Measurements from ENCODE around the gene LCK. TPM values are rescaled to one million over a fixed set of nuclear protein-coding genes. Genes with fewer than 3 reads are reported as not detected.

LCK gene
- polyA plus RNA-seq, 1 of the 3 experiments (the other 2 are of a cell fraction), result not detected

DNA sequence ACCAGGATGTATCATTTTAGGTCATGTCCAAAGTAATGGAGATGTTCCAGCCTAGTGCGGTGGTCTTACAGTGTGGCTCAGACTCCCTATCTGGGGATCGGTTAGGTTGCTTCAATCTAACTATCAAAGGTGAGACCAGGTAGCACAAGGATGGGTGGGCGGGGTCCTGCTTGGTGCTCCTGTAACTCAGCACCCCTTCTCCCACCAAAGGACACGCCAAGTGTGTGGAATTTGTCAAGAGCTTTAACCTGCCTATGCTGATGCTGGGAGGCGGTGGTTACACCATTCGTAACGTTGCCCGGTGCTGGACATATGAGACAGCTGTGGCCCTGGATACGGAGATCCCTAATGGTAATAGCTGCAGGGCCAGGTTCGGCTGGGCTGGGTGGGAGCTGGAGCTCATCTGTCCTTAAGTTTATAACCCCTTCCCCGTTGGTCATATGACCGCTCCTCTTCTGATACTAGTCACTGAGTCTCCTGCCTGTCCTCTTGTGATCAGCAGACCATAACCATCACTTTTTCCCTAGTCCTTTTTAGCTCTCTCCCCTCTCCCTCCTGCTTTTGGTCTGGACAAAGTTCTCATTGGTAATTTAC lies 79.6 kb downstream of the LCK start:
- Histone ChIP-seq H3K9me2 (no peaks in the 10 kb centered on the region), H3K27ac (ENCODE audit: low read depth in 2 of 2, low read length in 1 of 2) (no peak overlapping the region), H3K4me2 (no peak overlapping the region), H3K9me3 (no peaks in the 10 kb centered on the region), H3K36me3 (replicated peaks in 1 of 2; ENCODE audit: control insufficient read depth in 1 of 2, insufficient read depth in 2 of 2, low read length in 1 of 2) (peaks cover 34 to 70% of the 10 kb centered on the region in 2 experiments), H3K79me2 (ENCODE audit: insufficient read depth) (peaks cover 42% of the 10 kb centered on the region), H3K27me3 (ENCODE audit: insufficient read depth) (no peaks in the 10 kb centered on the region), H3F3A (replicated peaks; ENCODE audit: insufficient read depth) (peaks cover 30% of the 10 kb centered on the region), H3K4me3 (ENCODE audit: low read depth in 2 of 2, low read length in 1 of 2) (no peak overlapping the region), H4K20me1 (ENCODE audit: insufficient read depth) (peaks cover 39% of the 10 kb centered on the region), H3K9ac (no peak overlapping the region), H3K4me1 (ENCODE audit: control insufficient read depth in 1 of 2, insufficient read depth in 2 of 2, low read depth in 1 of 2, low read length in 1 of 2) (peaks cover 8 to 26% of the 10 kb centered on the region in 2 experiments; a peak in 3 of 4 replicates), H2AFZ (ENCODE audit: low read depth) (no peak overlapping the region)
- ChIA-PET CTCF (interaction anchor here (1.3 kb wide), 1 partner anchor 83 kb away, joined by 3 read pairs; no protein-coding TSS in a partner anchor), POLR2A (interaction anchor here (0.9 to 1.8 kb wide), 2 partner anchors 9 to 90 kb away, joined by 3 to 7 read pairs; no protein-coding TSS in a partner anchor)
- TF ChIP-seq RAD21 (IDR thresholded peaks at IDR 0.05; ENCODE audit: low read length) (no peak), POLR2AphosphoS5 (IDR thresholded peaks at IDR 0.05; ENCODE audit: low read depth, low read length) (no peak), GABPA (IDR thresholded peaks at IDR 0.05; ENCODE audit: low read depth) (no peak), EP300 (IDR thresholded peaks at IDR 0.05; ENCODE audit: borderline replicate concordance in 1 of 2, low read depth in 1 of 2, low read length in 1 of 2) (no peak), MEF2A (IDR thresholded peaks at IDR 0.05; ENCODE audit: borderline replicate concordance, low read depth) (no peak), SIN3A (IDR thresholded peaks at IDR 0.05; ENCODE audit: borderline replicate concordance, low read depth, low read length) (no peak), FOXM1 (IDR thresholded peaks at IDR 0.05; ENCODE audit: low read depth) (no peak), TEAD4 (IDR thresholded peaks at IDR 0.05; ENCODE audit: borderline replicate concordance, insufficient read depth) (no peak)
- TF ChIP-seq, protein P1, sequence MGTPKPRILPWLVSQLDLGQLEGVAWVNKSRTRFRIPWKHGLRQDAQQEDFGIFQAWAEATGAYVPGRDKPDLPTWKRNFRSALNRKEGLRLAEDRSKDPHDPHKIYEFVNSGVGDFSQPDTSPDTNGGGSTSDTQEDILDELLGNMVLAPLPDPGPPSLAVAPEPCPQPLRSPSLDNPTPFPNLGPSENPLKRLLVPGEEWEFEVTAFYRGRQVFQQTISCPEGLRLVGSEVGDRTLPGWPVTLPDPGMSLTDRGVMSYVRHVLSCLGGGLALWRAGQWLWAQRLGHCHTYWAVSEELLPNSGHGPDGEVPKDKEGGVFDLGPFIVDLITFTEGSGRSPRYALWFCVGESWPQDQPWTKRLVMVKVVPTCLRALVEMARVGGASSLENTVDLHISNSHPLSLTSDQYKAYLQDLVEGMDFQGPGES (IDR thresholded peaks at IDR 0.05; ENCODE audit: low read depth, low read length), result no peak
- 94% methylated on average over 11 of the region's 12 CpGs for WGBS (ENCODE audit: low lambda C conversion rate)
- no peak for DNase-seq

GRCh38 chr1:32331549-32331948 lies 80.5 kb downstream of the LCK start:
- WGBS (ENCODE audit: low lambda C conversion rate), result 95% methylated on average over 12 of the region's 12 CpGs
- Histone ChIP-seq H3K27ac (ENCODE audit: low read depth in 2 of 2, low read length in 1 of 2) (no peak overlapping the region), H3K79me2 (ENCODE audit: insufficient read depth) (peaks cover 44% of the 10 kb centered on the region)

More at GRCh38 chr1:32331549-32331948, 80.5 kb downstream of the LCK start:
- ChIA-PET CTCF (interaction anchor here (1.0 to 3.0 kb wide), 4 partner anchors 10 to 91 kb away, joined by 3 to 7 read pairs (median 4); no protein-coding TSS in a partner anchor), POLR2A (interaction anchor here (0.6 to 1.8 kb wide), 5 partner anchors 10 to 84 kb away, joined by 3 to 7 read pairs (median 4); no protein-coding TSS in a partner anchor)
- TF ChIP-seq, protein P2, sequence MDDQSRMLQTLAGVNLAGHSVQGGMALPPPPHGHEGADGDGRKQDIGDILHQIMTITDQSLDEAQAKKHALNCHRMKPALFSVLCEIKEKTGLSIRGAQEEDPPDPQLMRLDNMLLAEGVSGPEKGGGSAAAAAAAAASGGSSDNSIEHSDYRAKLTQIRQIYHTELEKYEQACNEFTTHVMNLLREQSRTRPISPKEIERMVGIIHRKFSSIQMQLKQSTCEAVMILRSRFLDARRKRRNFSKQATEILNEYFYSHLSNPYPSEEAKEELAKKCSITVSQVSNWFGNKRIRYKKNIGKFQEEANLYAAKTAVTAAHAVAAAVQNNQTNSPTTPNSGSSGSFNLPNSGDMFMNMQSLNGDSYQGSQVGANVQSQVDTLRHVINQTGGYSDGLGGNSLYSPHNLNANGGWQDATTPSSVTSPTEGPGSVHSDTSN (IDR thresholded peaks at IDR 0.05), result no peak
- TF ChIP-seq RXRA (IDR thresholded peaks at IDR 0.05; ENCODE audit: borderline replicate concordance, low read depth), result no peak
- no peak for TF ChIP-seq FOSL2 (IDR thresholded peaks at IDR 0.05; ENCODE audit: borderline replicate concordance, low read depth)
- Histone ChIP-seq H3K4me1 (ENCODE audit: control insufficient read depth in 1 of 2, insufficient read depth in 2 of 2, low read depth in 1 of 2, low read length in 1 of 2) (peaks cover 8 to 27% of the 10 kb centered on the region in 2 experiments; a peak in 3 of 4 replicates), H4K20me1 (ENCODE audit: insufficient read depth) (peaks cover 39% of the 10 kb centered on the region), H3K4me3 (ENCODE audit: low read depth in 2 of 2, low read length in 1 of 2) (no peak overlapping the region), H3K9me2 (no peaks in the 10 kb centered on the region), H3K36me3 (replicated peaks in 1 of 2; ENCODE audit: control insufficient read depth in 1 of 2, insufficient read depth in 2 of 2, low read length in 1 of 2) (peaks cover 31 to 70% of the 10 kb centered on the region in 2 experiments), H3F3A (replicated peaks; ENCODE audit: insufficient read depth) (peaks cover 30% of the 10 kb centered on the region), H3K9ac (no peak overlapping the region), H3K27me3 (ENCODE audit: insufficient read depth) (no peaks in the 10 kb centered on the region), H3K4me2 (no peak overlapping the region), H3K9me3 (no peaks in the 10 kb centered on the region), H2AFZ (ENCODE audit: low read depth) (no peak overlapping the region)
- no peak for DNase-seq

All from SK-N-SH (cell line).